ENCODE measurements around the gene CGB3. TPM values are rescaled to one million over a fixed set of nuclear protein-coding genes. Genes with fewer than 3 reads are reported as not detected.
A peak's percentile ranks its signal among the peaks of the same experiment; 100 is the strongest.
"Not testable (repeated sequence)": the region's sequence is repeated elsewhere in the genome, so short reads cannot be mapped to it uniquely, and the experiment has no call there.

The CGB3 gene
- total RNA-seq, 1 experiment from 2014 or later = not detected

- DNase-seq (ENCODE audit: low read depth); in situ Hi-C loops (cut with HindIII; ENCODE audit: low pct_unique_long_range_greater_than_20kb, low sequenced_read_pairs): not testable (repeated sequence)
Observed at GRCh38 chr19:49049834-49050233, 25.7 kb upstream of the CGB3 start.

- DNase-seq (ENCODE audit: low read depth); in situ Hi-C loops (cut with HindIII; ENCODE audit: low pct_unique_long_range_greater_than_20kb, low sequenced_read_pairs): not testable (repeated sequence)
Observed at GRCh38 chr19:49049011-49049410, 24.9 kb upstream of the CGB3 start, which contains the start of gene CGB8. Gene CGB8, minus strand, starts transcription at chr19:49049111. Its CDS starts 372 bp downstream, at chr19:49048739.

DNA sequence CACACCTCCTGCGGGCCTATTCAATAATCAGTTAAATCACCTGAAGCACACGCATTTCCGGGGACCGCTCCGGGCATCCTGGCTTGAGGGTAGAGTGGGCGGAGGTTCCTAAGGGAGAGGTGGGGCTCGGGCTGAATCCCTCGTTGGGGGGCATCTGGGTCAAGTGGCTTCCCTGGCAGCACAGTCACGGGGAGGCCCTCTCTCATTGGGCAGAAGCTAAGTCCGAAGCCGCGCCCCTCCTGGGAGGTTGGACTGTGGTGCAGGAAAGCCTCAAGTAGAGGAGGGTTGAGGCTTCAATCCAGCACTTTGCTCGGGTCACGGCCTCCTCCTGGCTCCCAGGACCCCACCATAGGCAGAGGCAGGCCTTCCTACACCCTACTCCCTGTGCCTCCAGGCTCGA, 19.4 kb upstream of the CGB3 start, which contains the start of gene CGB5:
Gene CGB5 (plus strand): TSS at position 301 of the 400 bp plus-strand sequence. CDS start 362 bp downstream, outside the sequence.
- in situ Hi-C loops (cut with HindIII; ENCODE audit: low pct_unique_long_range_greater_than_20kb, low sequenced_read_pairs); DNase-seq (ENCODE audit: low read depth): not testable (repeated sequence)

DNA sequence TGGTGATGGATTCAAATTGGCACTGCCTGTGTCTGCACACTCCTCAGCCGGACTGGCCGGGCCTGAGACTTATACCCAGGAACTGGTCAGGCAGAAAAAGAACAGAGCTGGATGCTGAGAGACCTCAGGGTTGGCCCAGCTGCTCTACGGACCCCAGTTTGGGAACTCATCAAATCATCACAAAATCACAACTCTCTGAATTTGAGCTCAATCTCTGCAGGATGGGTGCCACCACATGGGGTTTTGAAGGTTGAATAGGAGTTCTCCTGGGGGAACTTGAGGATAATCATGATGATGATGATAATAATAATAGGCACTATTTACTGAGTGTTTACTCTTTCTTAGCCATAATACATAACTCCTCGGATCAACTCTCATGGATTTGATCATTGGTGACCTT, 18.5 kb upstream of the CGB3 start:
- DNase-seq (ENCODE audit: low read depth); in situ Hi-C loops (cut with HindIII; ENCODE audit: low pct_unique_long_range_greater_than_20kb, low sequenced_read_pairs): not testable (repeated sequence)

GRCh38 chr19:49042177-49042576, 18.0 kb upstream of the CGB3 start:
- DNase-seq (ENCODE audit: low read depth) = no peak
- in situ Hi-C loops (cut with HindIII; ENCODE audit: low pct_unique_long_range_greater_than_20kb, low sequenced_read_pairs) = no loop called here

DNA sequence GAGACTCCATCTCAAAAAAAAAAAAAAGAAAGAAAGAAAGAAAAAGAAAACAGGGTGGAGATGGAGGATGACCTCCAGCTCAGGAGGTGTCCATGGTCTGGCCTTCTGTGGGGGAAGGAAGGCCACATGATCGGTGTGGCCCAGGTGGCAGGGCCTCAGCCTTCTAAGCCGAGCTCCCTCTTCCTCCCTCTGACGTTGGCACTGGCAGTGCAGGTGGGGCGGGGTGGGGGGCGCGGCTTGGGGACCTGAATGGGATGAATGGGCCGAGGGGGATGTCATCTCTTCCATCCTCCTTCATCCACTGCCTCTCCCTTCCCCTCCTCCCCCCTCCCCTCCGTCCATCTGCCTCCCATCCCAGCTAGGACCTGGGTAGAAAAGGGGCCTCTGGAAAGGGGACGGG, 15.6 kb upstream of the CGB3 start:
- DNase-seq (ENCODE audit: low read depth); in situ Hi-C loops (cut with HindIII; ENCODE audit: low pct_unique_long_range_greater_than_20kb, low sequenced_read_pairs): not testable (repeated sequence)

GRCh38 chr19:49038557-49039276, 14.6 kb upstream of the CGB3 start:
- DNase-seq (ENCODE audit: low read depth) = peak; percentile 74
- in situ Hi-C loops (cut with HindIII; ENCODE audit: low pct_unique_long_range_greater_than_20kb, low sequenced_read_pairs) = not testable (repeated sequence)

- DNase-seq (ENCODE audit: low read depth); in situ Hi-C loops (cut with HindIII; ENCODE audit: low pct_unique_long_range_greater_than_20kb, low sequenced_read_pairs): not testable (repeated sequence)
Observed at GRCh38 chr19:49038111-49038510, 14.0 kb upstream of the CGB3 start.

- in situ Hi-C loops (cut with HindIII; ENCODE audit: low pct_unique_long_range_greater_than_20kb, low sequenced_read_pairs); DNase-seq (ENCODE audit: low read depth): not testable (repeated sequence)
Observed at GRCh38 chr19:49036815-49037214, 12.7 kb upstream of the CGB3 start, which contains the start of gene CGB1. Gene CGB1, minus strand, starts transcription at chr19:49036895. Its CDS starts 184 bp downstream, at chr19:49036711.

- DNase-seq (ENCODE audit: low read depth); in situ Hi-C loops (cut with HindIII; ENCODE audit: low pct_unique_long_range_greater_than_20kb, low sequenced_read_pairs): not testable (repeated sequence)
Observed at GRCh38 chr19:49031642-49032301, 7.6 kb upstream of the CGB3 start, which contains the start of gene CGB2. Gene CGB2, plus strand, starts transcription at chr19:49031890. Its CDS starts 206 bp downstream, at chr19:49032096.

DNA sequence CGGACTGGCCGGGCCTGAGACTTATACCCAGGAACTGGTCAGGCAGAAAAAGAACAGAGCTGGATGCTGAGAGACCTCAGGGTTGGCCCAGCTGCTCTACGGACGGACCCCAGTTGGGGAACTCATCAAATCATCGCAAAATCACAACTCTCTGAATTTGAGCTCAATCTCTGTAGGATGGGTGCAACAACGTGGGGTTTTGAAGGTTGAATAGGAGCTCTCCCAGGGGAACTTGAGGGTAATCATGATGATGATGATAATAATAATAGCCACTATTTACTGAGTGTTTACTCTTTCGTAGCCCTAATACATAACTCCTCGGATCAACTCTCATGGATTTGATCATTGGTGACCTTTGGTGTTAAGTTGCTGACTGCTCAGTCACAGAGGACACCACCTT, 6.2 kb upstream of the CGB3 start:
- in situ Hi-C loops (cut with HindIII; ENCODE audit: low pct_unique_long_range_greater_than_20kb, low sequenced_read_pairs); DNase-seq (ENCODE audit: low read depth): not testable (repeated sequence)

DNA sequence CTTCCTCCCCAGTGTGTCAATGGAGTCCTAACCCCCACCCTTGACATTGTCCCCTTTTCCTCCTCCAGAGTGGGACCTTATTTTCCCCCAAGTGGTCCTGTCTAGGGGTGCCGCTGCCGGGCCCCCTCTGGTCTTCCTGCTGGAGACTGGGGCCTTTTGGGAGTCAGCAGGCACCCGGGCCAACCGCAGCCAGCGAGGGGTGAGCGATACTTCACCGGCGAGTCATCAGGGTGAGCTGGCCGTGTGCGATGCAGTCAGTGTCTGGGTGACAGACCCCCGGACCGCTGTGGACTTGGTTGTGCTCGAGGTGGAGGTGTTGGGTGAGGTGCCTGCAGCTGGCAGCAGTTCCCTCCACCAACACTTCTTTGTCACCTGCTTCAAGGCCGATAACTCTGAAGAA, 5.6 kb upstream of the CGB3 start:
- DNase-seq (ENCODE audit: low read depth) = peak; percentile 28
- in situ Hi-C loops (cut with HindIII; ENCODE audit: low pct_unique_long_range_greater_than_20kb, low sequenced_read_pairs) = not testable (repeated sequence)

- in situ Hi-C loops (cut with HindIII; ENCODE audit: low pct_unique_long_range_greater_than_20kb, low sequenced_read_pairs); DNase-seq (ENCODE audit: low read depth): not testable (repeated sequence)
Observed at GRCh38 chr19:49028686-49029085, 4.6 kb upstream of the CGB3 start.

DNA sequence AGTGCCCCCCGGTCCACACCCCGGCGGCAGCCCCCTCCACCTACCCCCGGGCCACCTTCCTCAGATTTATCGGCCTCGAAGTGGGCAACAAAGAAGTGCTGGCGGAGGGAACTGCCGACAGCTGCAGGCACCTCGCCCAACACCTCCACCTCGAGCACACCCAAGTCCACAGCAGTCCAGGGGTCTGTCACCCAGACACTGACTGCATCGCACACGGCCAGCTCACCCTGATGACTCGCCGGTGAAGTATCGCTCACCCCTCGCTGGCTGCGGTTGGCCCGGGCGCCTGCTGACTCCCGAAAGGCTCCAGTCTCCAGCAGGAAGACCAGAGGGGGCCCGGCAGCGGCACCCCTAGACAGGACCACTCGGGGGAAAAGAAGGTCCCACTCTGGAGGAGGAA, 1.5 kb upstream of the CGB3 start:
- DNase-seq (ENCODE audit: low read depth); in situ Hi-C loops (cut with HindIII; ENCODE audit: low pct_unique_long_range_greater_than_20kb, low sequenced_read_pairs): not testable (repeated sequence)

- in situ Hi-C loops (cut with HindIII; ENCODE audit: low pct_unique_long_range_greater_than_20kb, low sequenced_read_pairs); DNase-seq (ENCODE audit: low read depth): not testable (repeated sequence)
Observed at GRCh38 chr19:49025088-49025487, 955 bp upstream of the CGB3 start.

DNA sequence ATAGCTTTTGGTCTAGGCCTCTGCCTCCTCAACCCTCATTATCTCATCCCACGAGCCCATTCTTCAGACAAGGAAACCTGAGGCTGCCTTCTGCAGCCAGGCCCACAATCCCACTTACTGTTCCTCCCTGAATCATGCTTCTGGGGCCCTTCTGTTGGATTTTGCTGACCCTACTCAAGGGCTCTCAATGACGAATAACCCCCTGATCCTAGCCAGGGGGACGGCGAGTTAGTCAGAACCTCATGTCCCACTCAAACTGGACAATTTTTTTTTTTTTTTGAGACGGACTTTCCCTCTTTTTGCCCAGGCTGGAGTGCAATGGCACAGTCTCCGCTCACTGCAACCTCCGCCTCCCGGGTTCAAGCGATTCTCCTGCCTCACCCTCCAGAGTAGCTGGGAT, 2.0 kb downstream of the CGB3 start:
- DNase-seq (ENCODE audit: low read depth) = no peak
- in situ Hi-C loops (cut with HindIII; ENCODE audit: low pct_unique_long_range_greater_than_20kb, low sequenced_read_pairs) = no loop called here

GRCh38 chr19:49020931-49021895, 2.9 kb downstream of the CGB3 start:
- peak; percentile 80 for DNase-seq (ENCODE audit: low read depth)
- in situ Hi-C loops (cut with HindIII; ENCODE audit: low pct_unique_long_range_greater_than_20kb, low sequenced_read_pairs) = no loop called here

GRCh38 chr19:49020342-49020741, 3.8 kb downstream of the CGB3 start:
- in situ Hi-C loops (cut with HindIII; ENCODE audit: low pct_unique_long_range_greater_than_20kb, low sequenced_read_pairs) = no loop called here
- no peak for DNase-seq (ENCODE audit: low read depth)
